Mucosa of rectum (tissue), 2 donors: ENCODE results near the gene BRS3.

Experiments
- H3K27ac ChIP-seq, 2 donors: one replicate each; pipeline ENCODE4 v1.7.0; 2013; ENCODE audit warnings: inconsistent platforms in 2 of 2, low read depth in 2 of 2, low read length in 2 of 2
- H3K27me3 ChIP-seq, 2 donors: one replicate each; pipeline ENCODE4 v1.7.0; 2013; ENCODE audit warnings: low read length in 2 of 2; ENCODE audit not compliant: control insufficient read depth in 2 of 2, insufficient read depth in 2 of 2
- H3K36me3 ChIP-seq, 2 donors: one replicate each; pipeline ENCODE4 v1.7.0; 2013; ENCODE audit warnings: low read length in 2 of 2; ENCODE audit not compliant: control insufficient read depth in 2 of 2, insufficient read depth in 2 of 2
- H3K4me1 ChIP-seq, 2 donors: one replicate each; pipeline ENCODE4 v1.7.0; 2013; ENCODE audit warnings: low read length in 2 of 2, mild to moderate bottlenecking in 1 of 2; ENCODE audit not compliant: control insufficient read depth in 2 of 2, insufficient read depth in 2 of 2
- H3K4me3 ChIP-seq, 2 donors: one replicate each; pipeline ENCODE4 v1.7.0; 2013; ENCODE audit warnings: low read length in 2 of 2
- H3K9ac ChIP-seq, 2 donors: one replicate each; pipeline ENCODE4 v1.7.0; 2013; ENCODE audit warnings: low read length in 2 of 2, low read depth in 1 of 2, mild to moderate bottlenecking in 1 of 2
- H3K9me3 ChIP-seq, 2 donors: one replicate each; pipeline ENCODE4 v1.7.0; 2013; ENCODE audit warnings: low read length in 2 of 2; ENCODE audit not compliant: control insufficient read depth in 2 of 2
- donor health status: healthy.
- donor health status: Normal muscosa, but diverticular disease.

The BRS3 gene

DNA sequence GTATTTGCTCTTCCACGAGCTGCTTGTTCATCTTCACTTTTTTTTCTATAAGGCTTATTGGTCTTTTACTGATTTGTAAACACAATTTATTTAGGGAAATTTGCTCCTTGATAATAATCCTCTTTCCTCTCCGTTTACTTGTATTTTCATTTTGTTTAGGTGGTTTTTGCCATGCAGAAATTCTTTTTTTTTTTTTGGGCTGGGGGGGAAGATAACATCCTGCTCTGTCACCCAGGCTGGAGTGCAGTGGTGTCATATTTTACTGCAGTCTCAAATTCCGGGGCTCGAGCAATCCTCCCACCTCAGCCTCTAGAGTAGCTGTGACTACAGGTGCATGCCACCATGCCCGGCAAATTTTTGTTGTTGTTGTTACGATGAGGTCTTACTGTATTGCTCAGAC lies 31.6 kb upstream of the BRS3 start:
- H3K27me3 ChIP-seq, result no peaks in the 10 kb centered on the region
- no peaks in the 10 kb centered on the region for H3K36me3 ChIP-seq

DNA sequence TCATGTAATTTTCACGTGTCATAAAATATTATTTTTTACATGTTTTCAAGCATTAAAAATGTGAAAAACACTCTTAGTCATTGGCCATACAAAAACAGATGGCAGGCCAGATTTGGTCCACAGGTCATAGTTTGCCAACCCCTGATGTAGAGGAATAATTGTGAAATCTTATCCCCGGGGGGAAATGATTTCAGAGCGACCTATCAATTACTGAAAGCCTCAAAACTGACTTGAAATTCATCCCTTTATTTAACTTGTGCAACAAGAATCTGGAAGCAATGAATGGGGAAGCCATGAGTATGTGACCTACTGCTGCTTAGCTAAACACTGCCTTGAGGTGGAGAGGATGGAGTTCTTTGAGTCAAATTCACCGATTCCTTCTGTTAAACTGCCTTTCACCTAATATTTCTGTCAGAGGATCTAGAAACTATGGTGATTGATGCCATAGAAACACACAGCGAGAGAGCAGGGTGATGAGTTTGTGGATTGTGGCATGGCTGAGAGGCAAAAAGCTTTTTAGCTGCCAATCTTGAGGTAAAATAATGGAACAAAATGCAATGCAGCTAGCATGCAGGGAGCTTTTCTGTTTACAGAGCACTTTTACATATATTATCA lies 30.3 kb upstream of the BRS3 start:
- Histone ChIP-seq H3K9ac (no peak overlapping the region), H3K9me3 (no peaks in the 10 kb centered on the region), H3K27me3 (no peaks in the 10 kb centered on the region), H3K36me3 (no peaks in the 10 kb centered on the region), H3K27ac (no peak overlapping the region), H3K4me1 (no peaks in the 10 kb centered on the region), H3K4me3 (no peak overlapping the region)

More for the DNA sequence above, 31.6 kb upstream of the BRS3 start:
- H3K4me3 ChIP-seq, result no peak overlapping the region
- H3K27ac ChIP-seq, result no peak overlapping the region
- no peaks in the 10 kb centered on the region for H3K9me3 ChIP-seq
- H3K4me1 ChIP-seq, result no peaks in the 10 kb centered on the region
- no peak overlapping the region for H3K9ac ChIP-seq

DNA sequence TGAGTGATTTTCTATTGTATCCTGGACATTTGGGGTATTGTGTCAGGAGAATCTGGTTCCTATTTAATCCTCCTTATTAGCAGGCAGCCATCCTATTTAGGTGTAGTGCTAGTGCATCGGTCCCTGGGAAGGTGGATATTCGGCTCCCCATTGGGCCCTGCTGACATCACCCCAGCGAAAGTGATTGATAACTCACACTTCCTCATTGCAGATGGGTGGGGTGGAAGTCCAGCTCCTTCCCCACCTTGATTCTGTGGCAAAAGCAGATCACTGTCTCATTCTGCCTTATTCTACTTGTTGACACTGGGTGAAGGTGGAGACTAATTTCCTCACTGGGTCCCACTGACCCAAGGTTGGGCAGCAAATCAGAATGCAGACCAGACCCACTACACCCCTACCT lies 23.2 kb upstream of the BRS3 start:
- Histone ChIP-seq H3K4me3 (no peak overlapping the region), H3K27ac (no peak overlapping the region), H3K4me1 (no peaks in the 10 kb centered on the region), H3K36me3 (no peaks in the 10 kb centered on the region), H3K9ac (no peak overlapping the region), H3K9me3 (no peaks in the 10 kb centered on the region), H3K27me3 (peaks cover 3% of the 10 kb centered on the region in 2 donors)

DNA sequence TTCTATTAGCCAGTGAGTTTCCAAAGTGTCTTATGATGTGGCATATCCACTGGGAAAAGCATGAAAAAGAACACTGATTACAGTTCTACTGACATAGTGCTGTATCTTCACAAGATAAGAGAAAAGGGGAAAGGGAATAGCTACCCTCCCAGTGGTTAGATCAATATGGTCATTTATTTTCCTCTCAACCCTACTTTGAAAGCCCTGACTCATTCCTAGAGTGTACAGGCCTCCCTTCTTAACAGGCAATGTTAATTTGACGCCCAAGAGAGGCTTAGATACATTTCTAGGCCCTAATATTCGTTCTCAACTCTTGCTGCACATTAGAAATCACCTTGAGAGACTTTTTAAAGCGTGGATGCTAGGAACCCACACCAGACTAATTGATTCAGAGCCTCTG lies 20.4 kb upstream of the BRS3 start:
- H3K4me3 ChIP-seq, result no peak overlapping the region
- no peak overlapping the region for H3K27ac ChIP-seq
- H3K9ac ChIP-seq, result no peak overlapping the region
- peaks cover 5 to 6% of the 10 kb centered on the region in 2 donors for H3K27me3 ChIP-seq
- no peaks in the 10 kb centered on the region for H3K4me1 ChIP-seq
- H3K9me3 ChIP-seq, result no peaks in the 10 kb centered on the region
- no peaks in the 10 kb centered on the region for H3K36me3 ChIP-seq

DNA sequence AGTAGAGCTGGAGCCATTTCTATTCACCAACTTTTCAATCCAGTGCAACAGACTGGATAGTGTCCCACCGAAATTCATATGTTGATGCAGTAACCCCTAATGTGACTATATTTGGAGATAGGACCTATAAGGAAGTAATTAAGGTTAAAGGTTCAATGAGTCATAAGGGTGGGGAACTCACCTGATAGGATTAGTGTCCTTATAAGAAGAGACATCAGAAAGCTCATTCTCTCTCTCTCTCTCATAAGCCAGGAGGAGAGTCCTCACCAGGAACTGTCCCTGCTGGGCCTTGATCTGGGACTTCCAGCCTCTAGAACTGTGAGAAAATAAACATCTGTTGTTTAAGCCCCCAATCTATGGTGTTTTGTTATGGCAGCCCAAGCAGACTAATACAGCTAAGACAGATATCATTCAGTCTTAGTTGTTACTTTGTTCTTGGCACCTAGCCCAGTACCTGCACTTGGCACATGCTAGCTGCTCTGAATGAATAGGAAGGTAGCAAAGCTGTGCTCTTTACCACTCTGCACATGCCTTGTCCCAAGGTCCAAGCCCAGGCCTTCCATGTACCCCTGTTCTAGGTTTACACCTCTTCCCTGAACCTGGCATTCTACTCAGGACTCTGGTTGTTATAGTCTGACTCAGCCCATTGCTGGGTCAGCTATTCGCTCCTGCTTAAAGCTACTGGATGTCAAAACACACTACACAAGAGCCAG lies 19.2 kb upstream of the BRS3 start:
- Histone ChIP-seq H3K4me3 (no peak overlapping the region), H3K9me3 (no peaks in the 10 kb centered on the region), H3K36me3 (no peaks in the 10 kb centered on the region), H3K9ac (no peak overlapping the region), H3K27me3 (peaks cover 5 to 6% of the 10 kb centered on the region in 2 donors), H3K4me1 (no peaks in the 10 kb centered on the region), H3K27ac (peak overlapping the region in 1 of 2 donors; percentile 14)

DNA sequence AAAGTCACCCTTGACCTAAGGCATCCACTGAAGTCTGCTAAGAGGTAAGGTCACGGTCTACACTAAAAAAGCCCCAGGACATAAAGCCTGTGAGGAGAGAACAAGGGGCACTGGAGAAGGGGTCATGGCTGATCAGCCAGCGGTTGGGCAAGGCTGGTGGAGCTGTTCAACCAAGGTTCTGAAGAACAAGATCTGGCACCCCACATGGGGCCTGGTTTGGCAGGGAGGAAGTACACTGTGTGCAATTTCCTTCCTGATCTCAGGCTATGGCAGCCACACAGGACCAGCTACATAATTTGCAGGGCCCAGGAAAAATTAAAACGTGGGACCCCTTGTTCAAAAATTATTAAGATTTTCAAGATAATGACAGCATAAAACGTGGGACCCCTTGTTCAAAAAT lies 14.1 kb upstream of the BRS3 start:
- no peak overlapping the region for H3K4me3 ChIP-seq
- no peaks in the 10 kb centered on the region for H3K4me1 ChIP-seq
- peaks cover 3 to 7% of the 10 kb centered on the region in 2 donors for H3K27me3 ChIP-seq
- no peaks in the 10 kb centered on the region for H3K9me3 ChIP-seq
- no peak overlapping the region for H3K27ac ChIP-seq
- no peak overlapping the region for H3K9ac ChIP-seq
- no peaks in the 10 kb centered on the region for H3K36me3 ChIP-seq

DNA sequence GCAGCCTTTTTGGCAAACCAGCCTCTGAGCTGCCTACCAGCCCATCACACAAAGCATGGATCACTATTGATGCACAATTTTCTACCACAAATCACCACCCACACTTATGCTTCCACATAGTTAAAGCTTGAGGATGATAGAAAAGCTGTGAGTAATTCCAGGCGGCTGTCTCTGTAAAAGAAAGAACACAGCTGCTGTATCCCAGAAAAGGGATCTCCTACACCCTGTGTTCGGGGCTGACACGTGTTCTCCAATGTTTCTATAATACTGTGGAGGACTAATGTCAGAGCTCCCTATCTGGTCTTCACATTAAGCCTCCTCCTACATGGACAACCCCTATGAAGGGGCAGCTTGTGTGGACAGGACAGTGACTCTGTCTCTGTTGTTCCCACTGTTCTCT lies 12.5 kb upstream of the BRS3 start:
- Histone ChIP-seq H3K27me3 (peaks cover 3 to 9% of the 10 kb centered on the region in 2 donors), H3K9me3 (no peaks in the 10 kb centered on the region), H3K9ac (no peak overlapping the region), H3K4me1 (no peaks in the 10 kb centered on the region), H3K4me3 (no peak overlapping the region), H3K27ac (no peak overlapping the region), H3K36me3 (no peaks in the 10 kb centered on the region)

DNA sequence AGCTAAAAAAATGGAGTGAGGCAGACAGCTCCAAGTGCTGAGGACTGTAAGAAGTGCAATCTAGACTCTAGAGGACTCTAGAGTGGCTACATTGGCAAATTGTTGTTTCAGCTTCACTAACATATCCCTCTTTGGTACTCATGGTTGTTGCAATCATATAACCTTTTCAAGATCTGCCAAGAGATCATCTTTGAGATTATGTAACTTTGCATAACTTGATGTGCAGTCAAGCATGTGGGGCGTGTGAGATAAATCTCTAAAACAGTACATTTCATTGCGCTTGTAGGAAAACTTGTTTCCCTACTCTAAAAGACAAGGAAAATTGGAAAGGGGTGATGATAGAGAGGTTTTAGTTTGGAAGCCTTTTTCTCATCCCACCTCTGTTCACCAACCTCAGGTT lies 11.2 kb upstream of the BRS3 start:
- H3K27me3 ChIP-seq, result peaks cover 0 to 7% of the 10 kb centered on the region in 2 donors
- no peak overlapping the region for H3K4me3 ChIP-seq
- H3K9me3 ChIP-seq, result no peaks in the 10 kb centered on the region
- H3K9ac ChIP-seq, result no peak overlapping the region
- no peaks in the 10 kb centered on the region for H3K36me3 ChIP-seq
- H3K4me1 ChIP-seq, result no peaks in the 10 kb centered on the region
- H3K27ac ChIP-seq, result no peak overlapping the region

DNA sequence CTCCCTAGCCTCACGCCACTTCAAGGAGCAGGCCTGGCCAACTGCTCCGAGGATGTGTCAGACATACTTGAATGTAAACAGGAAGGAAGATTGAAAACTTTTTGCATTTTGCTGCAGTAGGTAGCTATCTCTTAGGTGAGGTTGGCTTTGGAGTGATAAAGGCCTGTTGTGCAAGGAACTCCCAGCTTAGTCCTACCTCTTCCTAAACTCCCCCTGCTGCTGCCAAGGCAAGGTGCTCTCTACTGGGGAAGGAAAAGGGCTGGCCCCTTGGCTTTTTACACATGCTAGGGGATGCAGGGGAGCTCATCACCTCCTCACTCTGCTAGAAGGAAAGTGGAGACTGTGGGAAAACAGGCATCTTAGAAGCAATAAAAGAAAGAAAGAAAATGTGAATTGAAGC lies 10.7 kb upstream of the BRS3 start:
- peaks cover 0 to 7% of the 10 kb centered on the region in 2 donors for H3K27me3 ChIP-seq
- no peak overlapping the region for H3K9ac ChIP-seq
- no peaks in the 10 kb centered on the region for H3K4me1 ChIP-seq
- H3K27ac ChIP-seq, result no peak overlapping the region
- no peak overlapping the region for H3K4me3 ChIP-seq
- no peaks in the 10 kb centered on the region for H3K36me3 ChIP-seq
- H3K9me3 ChIP-seq, result no peaks in the 10 kb centered on the region

DNA sequence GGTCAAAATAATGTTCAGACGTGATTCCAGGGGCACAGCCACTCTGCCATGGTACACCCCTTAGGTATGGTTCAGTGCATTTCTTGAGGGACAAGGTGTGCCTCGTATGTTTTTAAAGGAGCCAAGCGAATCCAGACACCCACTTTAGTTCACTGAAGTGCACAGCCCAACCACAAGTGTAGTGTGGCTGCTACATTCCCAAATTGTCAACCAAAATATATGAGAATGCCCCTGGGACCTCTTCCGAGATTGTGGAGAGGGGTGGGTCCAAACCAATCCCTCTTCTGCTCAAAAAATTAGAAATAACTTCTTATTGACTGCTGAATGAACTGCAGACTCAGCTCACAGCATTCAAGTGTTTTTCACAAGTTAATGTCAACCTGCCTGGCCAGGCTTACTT lies 7.4 kb upstream of the BRS3 start:
- no peak overlapping the region for H3K4me3 ChIP-seq
- no peaks in the 10 kb centered on the region for H3K4me1 ChIP-seq
- no peaks in the 10 kb centered on the region for H3K9me3 ChIP-seq
- no peak overlapping the region for H3K27ac ChIP-seq
- no peak overlapping the region for H3K9ac ChIP-seq
- peaks cover 1 to 9% of the 10 kb centered on the region in 2 donors for H3K27me3 ChIP-seq
- no peaks in the 10 kb centered on the region for H3K36me3 ChIP-seq
